Thyroid gland (tissue), 4 donors: ENCODE data around the gene FOXB2. TPM values are rescaled to one million over a fixed set of nuclear protein-coding genes. Genes with fewer than 3 reads are reported as not detected.

Experiments used
- DNase-seq, 2 donors: peaks; one replicate each; pipeline ENCODE4 v3.0.0-alpha.2; 2019
- H3K27ac ChIP-seq, 3 donors: fragments of 200-600 bp; sonication (generic); 1 replicate in 2 of 3; 2 replicates in 1 of 3; pipeline ENCODE4 v1.5.1; 2016 to 2019; ENCODE audit warnings: mild to moderate bottlenecking in 1 of 3, moderate library complexity in 1 of 3
- H3K27me3 ChIP-seq: fragments of 200-600 bp; sonication (generic); one replicate; pipeline ENCODE4 v1.5.1; 2019
- H3K36me3 ChIP-seq, 2 donors: fragments of 200-600 bp; sonication (generic); one replicate each; pipeline ENCODE4 v1.5.1; 2016 to 2019
- H3K4me1 ChIP-seq, 2 donors: fragments of 200-600 bp; sonication (generic); one replicate each; pipeline ENCODE4 v1.5.1; 2017 to 2019
- H3K4me3 ChIP-seq, 3 donors: fragments of 200-600 bp; sonication (generic); replicated peaks in 1 of 3; 1 replicate in 2 of 3; 2 replicates in 1 of 3; pipeline ENCODE4 v1.5.1; 2016; ENCODE audit warnings: mild to moderate bottlenecking in 1 of 3
- H3K9me3 ChIP-seq: fragments of 200-600 bp; sonication (generic); one replicate; pipeline ENCODE4 v1.5.1; 2017
- CTCF ChIP-seq, 6 experiments: fragments of 200-600 bp in 3 of 6; fragments of 450-650 bp in 3 of 6; sonication (generic) in 3 of 6; IDR thresholded peaks; one replicate each; pipeline ENCODE4 v1.5.1; 2016 to 2019; ENCODE audit warnings: antibody characterized with exemption in 6 of 6, mild to moderate bottlenecking in 2 of 6, inconsistent platforms in 1 of 6, moderate library complexity in 1 of 6
- POLR2A ChIP-seq, 2 donors: fragments of 450-650 bp; IDR thresholded peaks; one replicate each; pipeline ENCODE4 v1.6.1; 2017; ENCODE audit warnings: antibody characterized with exemption in 2 of 2, mild to moderate bottlenecking in 2 of 2, moderate library complexity in 1 of 2
- WGBS, 2 donors: methylation state at CpG; one replicate each; pipeline ENCODE4 v1.1.5; 2017; 5-methylcytosine and 5-hydroxymethylcytosine counted together
- intact Hi-C: fragments of 100-400 bp; cut with DNase I; formaldehyde crosslinking; loops from one replicate; pipeline ENCODE4 v1.15.1; 2023
- total RNA-seq, 4 donors: library from RNA; depleted of rRNA; stranded (reverse); fragments of >200 nt; gene quantifications; one replicate each; pipeline ENCODE4 v1.2.3, GENCODE V29; 2016

The FOXB2 gene
- total RNA-seq, 4 donors from 2014 or later = not detected

GRCh38 chr9:76999261-76999660 lies 20.2 kb upstream of the FOXB2 start:
- no peak overlapping the region for H3K4me3 ChIP-seq
- TF ChIP-seq POLR2A (IDR thresholded peaks at IDR 0.05) = no peak
- TF ChIP-seq CTCF (IDR thresholded peaks at IDR 0.05) = no peak
- H3K27me3 ChIP-seq = no peaks in the 10 kb centered on the region
- H3K4me1 ChIP-seq = no peaks in the 10 kb centered on the region
- DNase-seq = no peak
- H3K27ac ChIP-seq = no peak overlapping the region
- H3K36me3 ChIP-seq = no peaks in the 10 kb centered on the region
- intact Hi-C loops = loop anchor here (10.0 kb wide), 1 partner anchor 184 kb away; no protein-coding TSS in a partner anchor
- 93 to 96% methylated on average over 3 of the region's 3 CpGs for WGBS, 2 donors
- H3K9me3 ChIP-seq = no peaks in the 10 kb centered on the region

- Histone ChIP-seq H3K27me3 (no peaks in the 10 kb centered on the region), H3K4me1 (no peaks in the 10 kb centered on the region), H3K4me3 (no peak overlapping the region), H3K9me3 (no peaks in the 10 kb centered on the region), H3K27ac (no peak overlapping the region), H3K36me3 (no peaks in the 10 kb centered on the region)
- intact Hi-C loops = no loop called here
- DNase-seq = no peak
- no peak for TF ChIP-seq CTCF (IDR thresholded peaks at IDR 0.05)
- TF ChIP-seq POLR2A (IDR thresholded peaks at IDR 0.05) = no peak
- 74 to 89% methylated on average over 6 of the region's 6 CpGs for WGBS, 2 donors
Measured at GRCh38 chr9:77000330-77000729, 19.1 kb upstream of the FOXB2 start.

GRCh38 chr9:77003366-77003765 lies 16.1 kb upstream of the FOXB2 start:
- no peak for DNase-seq
- H3K27me3 ChIP-seq = no peaks in the 10 kb centered on the region
- WGBS, 2 donors = 96 to 98% methylated on average over 3 of the region's 3 CpGs
- no peak overlapping the region for H3K4me3 ChIP-seq
- intact Hi-C loops = no loop called here
- no peaks in the 10 kb centered on the region for H3K4me1 ChIP-seq
- no peak overlapping the region for H3K27ac ChIP-seq
- H3K9me3 ChIP-seq = no peaks in the 10 kb centered on the region
- no peaks in the 10 kb centered on the region for H3K36me3 ChIP-seq
- TF ChIP-seq CTCF (IDR thresholded peaks at IDR 0.05) (no peak), POLR2A (IDR thresholded peaks at IDR 0.05) (no peak)

- H3K27me3 ChIP-seq = no peaks in the 10 kb centered on the region
- intact Hi-C loops = no loop called here
- H3K27ac ChIP-seq = no peak overlapping the region
- TF ChIP-seq POLR2A (IDR thresholded peaks at IDR 0.05) = no peak
- TF ChIP-seq CTCF (IDR thresholded peaks at IDR 0.05) = no peak
- 84 to 85% methylated on average over 4 of the region's 4 CpGs for WGBS, 2 donors
- no peaks in the 10 kb centered on the region for H3K9me3 ChIP-seq
- no peaks in the 10 kb centered on the region for H3K36me3 ChIP-seq
- no peak overlapping the region for H3K4me3 ChIP-seq
- H3K4me1 ChIP-seq = no peaks in the 10 kb centered on the region
- no peak for DNase-seq
Measured at GRCh38 chr9:77005216-77005615, 14.2 kb upstream of the FOXB2 start.

GRCh38 chr9:77010527-77010926 lies 8.9 kb upstream of the FOXB2 start:
- peaks cover 8 to 18% of the 10 kb centered on the region in 2 donors for H3K4me1 ChIP-seq
- no peak for DNase-seq
- H3K27ac ChIP-seq = no peak overlapping the region
- no peaks in the 10 kb centered on the region for H3K36me3 ChIP-seq
- peaks cover 43% of the 10 kb centered on the region for H3K27me3 ChIP-seq
- no peak for TF ChIP-seq POLR2A (IDR thresholded peaks at IDR 0.05)
- TF ChIP-seq CTCF (IDR thresholded peaks at IDR 0.05) = no peak
- no peaks in the 10 kb centered on the region for H3K9me3 ChIP-seq
- 37 to 50% methylated on average over 5 of the region's 5 CpGs for WGBS, 2 donors
- H3K4me3 ChIP-seq = no peak overlapping the region
- intact Hi-C loops = no loop called here
